ENCODE measurements around the gene MAGI2.

Gene MAGI2

GRCh38 chr7:79282882-79283602 is 170.4 kb downstream of the MAGI2 start:
- Histone ChIP-seq H2AFZ (ENCODE audit: low read length) (no peak overlapping the region), H3K9ac (ENCODE audit: low read depth, low read length, poor library complexity, severe bottlenecking) (no peak overlapping the region), H3K27me3 (ENCODE audit: insufficient read depth, low read length, poor library complexity, severe bottlenecking) (no peaks in the 10 kb centered on the region), H3K4me3 (ENCODE audit: low read length, poor library complexity, severe bottlenecking) (no peak overlapping the region), H3F3A (ENCODE audit: low read depth) (no peaks in the 10 kb centered on the region), H3K9me3 (ENCODE audit: insufficient read depth, low read depth, low read length) (no peaks in the 10 kb centered on the region), H3K4me2 (ENCODE audit: low read depth, low read length, poor library complexity, severe bottlenecking) (no peak overlapping the region), H3K9me2 (replicated peaks; ENCODE audit: low read depth, low read length) (no peaks in the 10 kb centered on the region), H4K20me1 (ENCODE audit: insufficient read depth, low read length, poor library complexity, severe bottlenecking) (no peaks in the 10 kb centered on the region), H3K4me1 (ENCODE audit: insufficient read depth, low read length, poor library complexity, severe bottlenecking) (peaks cover 3% of the 10 kb centered on the region), H3K79me2 (ENCODE audit: insufficient read depth, low read length) (no peaks in the 10 kb centered on the region), H3K36me3 (ENCODE audit: insufficient read depth, low read length) (no peaks in the 10 kb centered on the region)
- no peak for TF ChIP-seq CTCF (conservative IDR thresholded peaks at IDR 0.05; ENCODE audit: low read length)
- TF ChIP-seq EZH2phosphoT487 (IDR thresholded peaks at IDR 0.05; ENCODE audit: borderline replicate concordance), result no peak

GRCh38 chr7:79282070-79282694 is 171.3 kb downstream of the MAGI2 start:
- Histone ChIP-seq H4K20me1 (ENCODE audit: insufficient read depth, low read length, poor library complexity, severe bottlenecking) (no peaks in the 10 kb centered on the region), H3K4me3 (ENCODE audit: low read length, poor library complexity, severe bottlenecking) (no peak overlapping the region), H3K27me3 (ENCODE audit: insufficient read depth, low read length, poor library complexity, severe bottlenecking) (no peaks in the 10 kb centered on the region), H3K9me3 (ENCODE audit: insufficient read depth, low read depth, low read length) (no peaks in the 10 kb centered on the region), H3K9me2 (replicated peaks; ENCODE audit: low read depth, low read length) (no peaks in the 10 kb centered on the region), H3F3A (ENCODE audit: low read depth) (no peaks in the 10 kb centered on the region), H3K79me2 (ENCODE audit: insufficient read depth, low read length) (no peaks in the 10 kb centered on the region), H3K36me3 (ENCODE audit: insufficient read depth, low read length) (no peaks in the 10 kb centered on the region), H3K9ac (ENCODE audit: low read depth, low read length, poor library complexity, severe bottlenecking) (no peak overlapping the region), H3K4me2 (ENCODE audit: low read depth, low read length, poor library complexity, severe bottlenecking) (no peak overlapping the region), H3K4me1 (ENCODE audit: insufficient read depth, low read length, poor library complexity, severe bottlenecking) (peaks cover 3% of the 10 kb centered on the region), H2AFZ (ENCODE audit: low read length) (peak overlapping the region; percentile 37; the same call in 1 of the 2 replicates)
- TF ChIP-seq EZH2phosphoT487 (IDR thresholded peaks at IDR 0.05; ENCODE audit: borderline replicate concordance) (no peak), CTCF (conservative IDR thresholded peaks at IDR 0.05; ENCODE audit: low read length) (peak; percentile 55)

- H3K79me2 ChIP-seq (ENCODE audit: insufficient read depth, low read length), result no peaks in the 10 kb centered on the region
- H3K4me2 ChIP-seq (ENCODE audit: low read depth, low read length, poor library complexity, severe bottlenecking), result no peak overlapping the region
These were observed 172.0 kb downstream of the MAGI2 start for GRCh38 chr7:79281426-79281825.

More at GRCh38 chr7:79281426-79281825, 172.0 kb downstream of the MAGI2 start:
- TF ChIP-seq EZH2phosphoT487 (IDR thresholded peaks at IDR 0.05; ENCODE audit: borderline replicate concordance) (no peak), CTCF (conservative IDR thresholded peaks at IDR 0.05; ENCODE audit: low read length) (no peak)
- Histone ChIP-seq H3K27me3 (ENCODE audit: insufficient read depth, low read length, poor library complexity, severe bottlenecking) (no peaks in the 10 kb centered on the region), H2AFZ (ENCODE audit: low read length) (0 out of 2 replicates have a peak overlapping the region, but pooled peaks have one; percentile 0), H3K36me3 (ENCODE audit: insufficient read depth, low read length) (no peaks in the 10 kb centered on the region), H3K9ac (ENCODE audit: low read depth, low read length, poor library complexity, severe bottlenecking) (no peak overlapping the region), H3K4me3 (ENCODE audit: low read length, poor library complexity, severe bottlenecking) (no peak overlapping the region), H3F3A (ENCODE audit: low read depth) (no peaks in the 10 kb centered on the region), H3K4me1 (ENCODE audit: insufficient read depth, low read length, poor library complexity, severe bottlenecking) (peaks cover 3% of the 10 kb centered on the region), H3K9me3 (ENCODE audit: insufficient read depth, low read depth, low read length) (no peaks in the 10 kb centered on the region), H4K20me1 (ENCODE audit: insufficient read depth, low read length, poor library complexity, severe bottlenecking) (no peaks in the 10 kb centered on the region), H3K9me2 (replicated peaks; ENCODE audit: low read depth, low read length) (no peaks in the 10 kb centered on the region)

Measured in Loucy (cell line).